Measurements from ENCODE around the gene DIDO1.

Gene DIDO1

DNA sequence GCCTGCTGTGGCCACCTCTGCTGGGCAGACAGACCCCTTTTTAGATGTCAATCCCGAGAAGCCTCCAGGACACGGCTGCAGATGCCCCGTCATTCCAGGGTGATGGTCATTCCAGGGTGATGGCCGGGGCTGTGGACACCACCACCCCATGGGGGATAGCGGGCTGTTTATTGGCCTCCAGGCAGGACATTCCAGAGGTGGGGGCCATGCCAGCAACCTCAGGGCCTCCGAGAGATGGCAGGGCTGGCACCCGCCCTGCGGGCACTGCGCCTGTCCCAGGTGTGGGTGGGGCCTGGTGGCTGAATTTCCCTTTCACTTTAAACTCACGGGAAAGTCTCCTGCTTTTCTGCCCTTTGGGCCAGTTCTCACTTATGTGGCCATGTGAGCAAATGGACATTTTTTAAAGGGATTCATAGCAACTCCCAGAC is 94.9 kb downstream of the DIDO1 start:
- no peak for DNase-seq (ENCODE audit: extremely low read depth, low read depth)
- TF ChIP-seq, protein P1, sequence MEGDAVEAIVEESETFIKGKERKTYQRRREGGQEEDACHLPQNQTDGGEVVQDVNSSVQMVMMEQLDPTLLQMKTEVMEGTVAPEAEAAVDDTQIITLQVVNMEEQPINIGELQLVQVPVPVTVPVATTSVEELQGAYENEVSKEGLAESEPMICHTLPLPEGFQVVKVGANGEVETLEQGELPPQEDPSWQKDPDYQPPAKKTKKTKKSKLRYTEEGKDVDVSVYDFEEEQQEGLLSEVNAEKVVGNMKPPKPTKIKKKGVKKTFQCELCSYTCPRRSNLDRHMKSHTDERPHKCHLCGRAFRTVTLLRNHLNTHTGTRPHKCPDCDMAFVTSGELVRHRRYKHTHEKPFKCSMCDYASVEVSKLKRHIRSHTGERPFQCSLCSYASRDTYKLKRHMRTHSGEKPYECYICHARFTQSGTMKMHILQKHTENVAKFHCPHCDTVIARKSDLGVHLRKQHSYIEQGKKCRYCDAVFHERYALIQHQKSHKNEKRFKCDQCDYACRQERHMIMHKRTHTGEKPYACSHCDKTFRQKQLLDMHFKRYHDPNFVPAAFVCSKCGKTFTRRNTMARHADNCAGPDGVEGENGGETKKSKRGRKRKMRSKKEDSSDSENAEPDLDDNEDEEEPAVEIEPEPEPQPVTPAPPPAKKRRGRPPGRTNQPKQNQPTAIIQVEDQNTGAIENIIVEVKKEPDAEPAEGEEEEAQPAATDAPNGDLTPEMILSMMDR (IDR thresholded peaks at IDR 0.05; ENCODE audit: low read depth, low read length): no peak

DNA sequence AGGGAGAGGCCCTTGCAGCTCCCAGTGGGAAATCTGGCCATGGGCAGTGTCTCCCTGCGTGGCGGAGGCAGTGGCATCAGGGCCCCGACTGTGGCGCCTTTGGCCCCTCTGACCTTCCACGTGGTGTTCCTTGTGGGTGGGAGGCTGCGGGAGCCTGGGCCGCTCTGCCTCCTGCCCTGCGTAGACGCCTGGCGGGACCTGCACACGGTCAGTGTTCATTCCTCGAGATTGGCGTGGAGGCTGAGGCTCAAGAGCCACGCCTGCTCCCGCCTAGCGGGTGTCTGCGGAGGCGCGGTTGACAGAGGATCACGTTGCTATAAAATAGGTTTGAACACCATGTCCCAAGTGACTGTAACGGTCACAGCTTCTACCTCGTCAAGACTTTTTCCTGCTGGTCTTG is 95.5 kb downstream of the DIDO1 start:
- DNase-seq (ENCODE audit: extremely low read depth, low read depth): no peak
- TF ChIP-seq, protein P1 (IDR thresholded peaks at IDR 0.05; ENCODE audit: low read depth, low read length): no peak

DNA sequence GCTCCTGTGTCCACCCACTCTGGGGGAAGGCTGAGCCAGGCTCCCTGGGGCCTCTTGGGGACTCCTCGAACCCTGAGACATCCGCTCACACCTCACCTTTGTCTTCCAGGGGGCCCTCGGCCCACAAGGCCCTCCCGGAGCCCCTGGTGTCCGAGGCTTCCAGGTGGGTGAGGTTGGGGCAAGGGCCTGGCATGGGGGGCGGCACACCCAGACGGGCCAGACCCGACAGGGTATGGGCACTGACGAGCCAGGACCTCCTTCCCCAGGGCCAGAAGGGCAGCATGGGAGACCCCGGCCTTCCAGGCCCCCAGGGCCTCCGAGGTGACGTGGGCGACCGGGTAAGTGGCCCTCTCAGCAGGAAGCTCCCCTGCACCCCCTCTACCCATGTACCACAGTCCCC is 96.1 kb downstream of the DIDO1 start:
- no peak for DNase-seq (ENCODE audit: extremely low read depth, low read depth)
- TF ChIP-seq, protein P1 (IDR thresholded peaks at IDR 0.05; ENCODE audit: low read depth, low read length): no peak

DNA sequence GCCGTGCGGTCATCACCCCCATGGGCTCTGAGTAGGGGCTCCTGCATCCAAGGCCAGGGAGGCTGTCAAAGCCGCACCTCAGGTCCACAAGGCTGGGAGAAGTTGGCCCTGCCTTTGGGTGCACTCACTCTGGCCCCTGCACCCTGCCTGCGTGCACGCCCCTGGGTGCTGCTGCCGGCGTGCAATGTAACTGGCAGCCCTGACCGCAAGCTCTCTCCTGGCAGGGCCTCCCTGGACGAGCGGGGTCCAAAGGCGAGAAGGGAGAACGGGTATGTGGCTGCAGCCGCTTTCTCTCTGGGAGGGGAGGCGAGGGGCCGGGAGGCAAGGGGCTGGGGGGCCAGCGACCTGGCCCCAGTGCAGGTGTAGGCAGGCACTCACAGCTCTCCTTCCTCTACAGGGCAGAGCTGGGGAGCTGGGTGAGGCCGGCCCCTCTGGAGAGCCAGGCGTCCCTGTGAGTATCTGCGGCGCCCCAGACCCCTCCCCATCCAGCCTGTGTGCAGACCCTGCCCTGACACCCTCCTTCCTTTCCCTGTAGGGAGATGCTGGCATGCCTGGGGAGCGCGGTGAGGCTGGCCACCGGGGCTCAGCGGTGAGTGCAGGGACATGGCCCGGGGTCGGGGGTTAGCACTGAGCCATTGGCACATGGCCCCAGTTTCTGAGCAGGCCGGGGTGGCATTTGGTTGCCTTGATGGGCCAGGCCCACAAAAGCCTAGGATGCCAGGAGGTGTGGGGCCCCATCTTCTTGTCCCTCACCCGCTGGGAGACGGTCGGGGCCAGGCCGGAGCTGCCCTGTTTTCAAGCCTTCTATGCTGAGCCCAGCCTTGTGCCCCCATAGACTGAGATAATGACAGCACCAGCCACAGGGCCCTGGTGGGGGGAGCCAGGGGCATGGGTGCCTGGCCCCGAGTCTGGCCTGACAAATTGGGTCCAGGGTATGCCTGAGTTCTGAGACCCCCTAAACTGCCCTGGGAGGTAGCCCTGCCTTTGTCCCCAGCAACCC is 96.8 kb downstream of the DIDO1 start:
- no peak for DNase-seq (ENCODE audit: extremely low read depth, low read depth)
- TF ChIP-seq, protein P1 (IDR thresholded peaks at IDR 0.05; ENCODE audit: low read depth, low read length): no peak

DNA sequence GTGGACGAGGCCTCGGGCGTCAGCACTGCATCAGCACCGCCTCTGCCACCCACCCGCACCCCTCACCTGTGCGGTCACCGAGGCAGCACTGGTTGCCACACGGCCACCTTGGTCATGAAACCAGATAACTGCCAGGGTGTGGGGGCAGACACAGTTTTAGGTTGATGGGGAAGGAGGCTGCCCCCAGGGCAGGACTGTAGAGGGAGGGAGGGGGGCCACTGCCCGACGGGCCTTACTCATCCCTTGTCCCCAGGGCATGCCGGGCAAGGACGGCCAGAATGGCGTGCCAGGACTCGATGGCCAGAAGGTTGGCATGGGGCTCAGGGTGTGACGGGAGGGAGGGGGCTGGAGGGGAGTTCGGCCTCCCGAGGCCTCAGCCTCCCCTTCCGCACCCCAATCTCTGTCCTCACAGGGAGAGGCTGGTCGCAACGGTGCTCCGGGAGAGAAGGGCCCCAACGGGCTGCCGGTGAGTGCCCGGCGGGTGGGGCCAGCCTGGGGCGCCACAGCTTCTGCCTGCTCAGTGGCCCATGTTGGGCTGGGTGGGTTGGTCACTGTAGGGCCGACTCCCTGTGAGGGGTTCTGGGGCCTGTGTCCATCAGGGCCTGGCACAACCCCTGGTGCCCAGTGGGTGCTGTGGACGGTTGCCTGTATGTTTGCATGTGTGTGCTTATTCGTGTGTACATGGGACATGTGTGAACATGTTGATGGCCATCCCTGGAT is 97.6 kb downstream of the DIDO1 start:
- no peak for DNase-seq (ENCODE audit: extremely low read depth, low read depth)
- TF ChIP-seq, protein P1 (IDR thresholded peaks at IDR 0.05; ENCODE audit: low read depth, low read length): no peak

- TF ChIP-seq, protein P1 (IDR thresholded peaks at IDR 0.05; ENCODE audit: low read depth, low read length): no peak
- DNase-seq (ENCODE audit: extremely low read depth, low read depth): no peak
Observed at GRCh38 chr20:62828051-62828450, 98.3 kb downstream of the DIDO1 start.
